GM19193 (cell line): ENCODE measurements around the gene DCUN1D4.

Experiments
- POLR2A ChIP-seq: IDR thresholded peaks from 4 replicates; pipeline ENCODE4 v1.6.1; 2011; ENCODE audit not compliant: insufficient read depth, insufficient read length; ENCODE audit errors: extremely low read depth

DCUN1D4 gene

DNA sequence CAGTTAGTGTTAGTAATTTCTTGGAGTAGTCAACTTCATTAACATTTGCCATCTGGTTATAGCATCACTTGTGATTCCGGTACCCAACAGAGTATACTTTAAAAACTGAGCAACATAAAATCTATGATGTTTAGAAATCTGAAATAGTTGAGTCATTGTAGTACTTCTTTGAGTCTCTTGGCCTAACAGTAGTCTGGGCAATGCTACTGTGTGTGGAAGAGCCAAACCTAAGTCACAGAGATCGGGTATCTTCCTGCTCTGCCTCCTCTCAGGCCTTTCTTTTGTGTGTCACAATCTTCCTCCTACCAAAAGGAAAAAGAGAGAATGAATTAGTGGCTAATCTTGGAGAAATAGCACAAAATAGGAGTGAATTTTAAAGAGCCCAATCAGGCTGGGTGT is 25.5 kb downstream of the DCUN1D4 start:
- TF ChIP-seq POLR2A: no peak

GRCh38 chr4:51870441-51871188 is 27.7 kb downstream of the DCUN1D4 start:
- TF ChIP-seq POLR2A: no peak

DNA sequence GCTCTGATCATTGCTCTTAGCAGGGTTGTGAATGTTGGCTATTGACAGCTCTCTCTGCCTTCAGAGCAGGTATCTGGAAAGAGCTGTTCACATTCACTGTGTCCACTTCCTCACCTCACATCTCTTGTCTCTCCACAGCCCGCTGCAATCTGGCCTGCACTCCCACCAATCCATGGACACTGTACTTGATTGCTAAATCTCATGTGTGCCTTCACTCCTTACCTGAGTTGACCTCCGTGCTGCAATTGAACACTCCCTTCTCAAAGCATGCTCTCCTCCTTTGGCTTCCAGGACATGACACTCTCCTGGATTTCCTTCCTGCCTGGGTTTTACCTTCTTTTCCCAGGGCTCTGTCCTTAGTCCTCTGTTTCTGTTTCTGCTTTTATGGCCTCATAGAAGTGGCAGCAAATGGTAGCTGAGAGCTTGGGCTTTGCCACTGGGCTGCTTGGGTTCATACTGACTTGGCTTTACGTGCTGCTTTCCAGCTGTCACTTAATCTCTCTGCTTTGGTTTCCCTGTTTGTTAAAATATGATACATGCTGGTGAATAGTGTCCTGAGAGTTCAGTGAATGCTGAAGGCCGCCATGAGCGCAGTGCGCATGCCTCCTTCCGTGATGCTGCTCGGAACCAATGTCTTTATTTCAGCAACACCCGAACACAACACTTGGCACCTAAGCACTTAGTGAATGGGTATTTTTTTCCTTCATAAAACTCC is 29.5 kb downstream of the DCUN1D4 start:
- TF ChIP-seq POLR2A: no peak

DNA sequence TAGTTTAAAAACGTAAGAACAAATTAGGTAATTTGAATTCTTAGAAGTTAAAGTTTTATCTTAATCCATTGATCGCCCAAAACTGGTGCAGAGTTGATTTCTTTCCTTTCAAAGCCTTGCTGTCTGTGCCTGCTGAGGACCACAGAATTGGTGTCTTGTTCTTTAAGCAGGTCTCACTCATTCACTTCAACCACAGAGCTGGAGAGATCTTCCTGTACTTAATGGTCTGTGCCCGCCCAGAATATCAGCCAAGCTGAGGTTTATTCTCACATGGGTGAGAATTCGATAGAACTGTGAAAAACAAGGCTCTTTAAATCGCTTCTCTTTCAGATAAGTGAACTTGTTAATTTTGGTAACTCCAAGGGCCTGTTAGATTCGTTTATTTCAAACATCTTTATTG is 31.6 kb downstream of the DCUN1D4 start:
- no peak for TF ChIP-seq POLR2A

DNA sequence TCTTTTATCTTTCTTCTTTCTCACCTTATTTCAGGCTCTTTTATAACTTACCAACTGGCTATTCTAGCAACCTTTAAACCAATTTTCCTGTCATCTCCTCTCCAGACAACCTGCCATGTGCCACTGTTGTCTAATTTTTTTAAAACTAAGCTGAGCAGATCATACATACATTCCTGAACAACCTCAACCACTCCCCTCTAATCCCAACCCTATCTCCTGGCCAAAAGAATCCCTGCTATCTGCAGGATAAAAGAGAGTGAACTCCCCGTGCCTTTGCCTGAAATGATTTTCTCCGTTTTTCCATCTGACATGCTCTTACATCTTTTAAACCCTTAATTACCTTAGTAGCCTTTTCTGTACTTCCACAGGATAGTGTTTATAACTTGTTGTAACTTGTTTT is 35.5 kb downstream of the DCUN1D4 start:
- TF ChIP-seq POLR2A: no peak

DNA sequence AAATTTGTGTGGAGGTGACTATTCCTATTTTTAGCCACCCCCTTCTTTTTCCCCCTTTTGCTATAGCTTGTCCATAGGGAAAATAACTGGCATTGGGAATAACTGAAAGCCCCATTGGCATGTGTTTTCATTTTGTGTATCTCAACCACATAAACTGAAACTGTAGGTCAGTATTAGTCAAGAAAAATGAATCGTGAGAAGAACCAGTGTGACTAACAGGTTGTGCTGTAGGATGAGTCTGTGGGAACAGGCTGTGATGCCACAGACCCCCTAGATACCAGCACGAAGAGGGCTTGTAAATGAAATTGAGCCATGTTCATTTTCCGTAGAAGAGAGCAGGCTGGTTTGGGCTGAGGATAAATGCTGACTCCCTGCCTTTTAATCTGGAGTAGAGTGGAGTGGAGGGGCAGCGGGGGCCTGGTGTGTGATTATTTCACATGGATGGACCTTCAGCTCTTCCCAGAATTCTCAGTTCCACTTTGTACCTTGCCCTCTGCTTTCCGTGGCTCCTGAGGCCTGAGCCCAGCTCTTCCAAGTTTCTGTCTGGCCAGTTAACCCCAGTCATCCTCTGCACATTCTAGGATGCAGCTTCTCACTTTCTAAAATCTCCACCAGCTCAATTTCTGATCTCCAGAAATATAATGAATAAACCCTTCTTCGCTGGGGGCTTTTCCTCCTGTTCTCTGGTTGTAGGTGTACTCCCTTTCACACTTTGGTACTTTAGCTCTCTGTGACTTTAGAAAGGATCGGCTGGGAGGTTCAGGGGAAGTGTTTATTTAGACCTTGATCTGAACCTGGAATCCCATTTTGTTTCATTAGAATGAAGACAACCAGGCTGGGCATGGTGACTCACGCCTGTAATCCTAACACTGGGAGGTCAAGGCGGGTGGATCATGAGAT is 37.3 kb downstream of the DCUN1D4 start:
- TF ChIP-seq POLR2A: no peak

DNA sequence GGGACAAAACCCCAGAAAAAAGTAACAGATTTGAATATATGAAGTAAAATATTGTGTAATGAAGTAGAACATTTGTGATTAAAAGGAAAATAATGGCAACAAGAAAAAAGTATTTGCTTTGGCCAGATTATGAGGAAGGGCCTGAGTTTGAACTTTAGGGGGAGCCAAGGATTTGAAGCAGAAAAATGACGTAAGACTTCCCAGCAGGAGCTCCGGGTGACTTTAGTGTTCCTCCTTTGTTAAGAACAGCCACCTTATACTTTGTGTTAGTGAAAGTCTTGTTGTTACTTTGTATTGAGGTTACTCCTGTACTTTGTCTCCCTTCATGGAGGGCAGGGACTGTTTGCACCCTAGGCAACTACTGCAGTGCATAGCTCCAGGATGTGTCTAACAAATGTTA is 41.1 kb downstream of the DCUN1D4 start:
- TF ChIP-seq POLR2A: no peak

DNA sequence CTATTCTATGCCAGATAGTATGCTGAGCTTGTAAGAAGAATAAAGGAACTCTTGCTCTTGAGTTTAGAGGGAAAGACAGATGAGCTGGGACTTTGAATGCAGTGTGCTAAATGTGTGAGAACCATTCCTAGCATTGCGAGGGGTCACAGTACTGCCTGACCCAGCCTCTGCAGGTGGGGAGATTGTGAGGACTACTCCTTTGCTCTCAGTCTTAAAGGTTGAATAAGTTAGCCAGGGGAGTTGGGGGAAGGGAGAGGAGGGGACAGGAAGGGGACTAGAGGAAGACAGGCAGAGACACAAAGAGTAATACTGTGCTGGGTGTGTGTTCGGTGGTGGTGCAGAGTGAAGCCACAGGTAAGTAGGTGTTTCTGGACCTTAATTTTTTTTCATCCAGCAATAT is 41.7 kb downstream of the DCUN1D4 start:
- no peak for TF ChIP-seq POLR2A

- TF ChIP-seq POLR2A: no peak
These were observed 42.4 kb downstream of the DCUN1D4 start for GRCh38 chr4:51885363-51885762.

DNA sequence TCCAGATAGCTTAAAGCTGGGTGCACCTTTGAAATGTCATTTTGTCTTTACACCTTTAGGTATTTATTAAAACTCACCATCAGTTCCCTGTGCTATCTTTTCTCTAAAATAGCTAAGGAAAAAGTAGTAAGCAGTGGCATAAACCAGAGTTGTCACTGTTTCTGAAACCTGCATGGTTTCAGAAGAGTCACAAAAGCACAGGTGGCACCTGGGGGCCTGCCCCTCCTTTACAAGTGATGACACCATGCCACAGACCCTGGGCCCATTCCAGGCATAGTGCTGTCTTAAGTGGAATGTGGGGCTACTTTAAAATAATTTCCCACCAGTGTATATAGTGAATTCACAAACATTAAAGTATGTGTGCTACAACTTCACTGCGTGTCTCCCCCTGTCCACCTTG is 47.8 kb downstream of the DCUN1D4 start:
- TF ChIP-seq POLR2A: no peak

- no peak for TF ChIP-seq POLR2A
These were observed 51.2 kb downstream of the DCUN1D4 start for GRCh38 chr4:51894059-51894645.

- TF ChIP-seq POLR2A: no peak
These were observed 52.2 kb downstream of the DCUN1D4 start for GRCh38 chr4:51895158-51895557.

GRCh38 chr4:51895816-51896408 is 53.0 kb downstream of the DCUN1D4 start:
- TF ChIP-seq POLR2A: no peak

GRCh38 chr4:51901363-51901762 is 58.4 kb downstream of the DCUN1D4 start:
- no peak for TF ChIP-seq POLR2A
